CD4-positive, alpha-beta T cell treated with Interleukin-6 for 4 hours (primary cell): ENCODE measurements around the gene ABHD11.
A peak's percentile ranks its signal among the peaks of the same experiment; 100 is the strongest.
"Not testable (repeated sequence)": the region's sequence is repeated elsewhere in the genome, so short reads cannot be mapped to it uniquely, and the experiment has no call there.

Source experiments
- DNase-seq: peaks from one replicate; pipeline ENCODE4 v3.0.0-alpha.2; 2020; ENCODE audit warnings: mixed read lengths

The ABHD11 gene

DNA sequence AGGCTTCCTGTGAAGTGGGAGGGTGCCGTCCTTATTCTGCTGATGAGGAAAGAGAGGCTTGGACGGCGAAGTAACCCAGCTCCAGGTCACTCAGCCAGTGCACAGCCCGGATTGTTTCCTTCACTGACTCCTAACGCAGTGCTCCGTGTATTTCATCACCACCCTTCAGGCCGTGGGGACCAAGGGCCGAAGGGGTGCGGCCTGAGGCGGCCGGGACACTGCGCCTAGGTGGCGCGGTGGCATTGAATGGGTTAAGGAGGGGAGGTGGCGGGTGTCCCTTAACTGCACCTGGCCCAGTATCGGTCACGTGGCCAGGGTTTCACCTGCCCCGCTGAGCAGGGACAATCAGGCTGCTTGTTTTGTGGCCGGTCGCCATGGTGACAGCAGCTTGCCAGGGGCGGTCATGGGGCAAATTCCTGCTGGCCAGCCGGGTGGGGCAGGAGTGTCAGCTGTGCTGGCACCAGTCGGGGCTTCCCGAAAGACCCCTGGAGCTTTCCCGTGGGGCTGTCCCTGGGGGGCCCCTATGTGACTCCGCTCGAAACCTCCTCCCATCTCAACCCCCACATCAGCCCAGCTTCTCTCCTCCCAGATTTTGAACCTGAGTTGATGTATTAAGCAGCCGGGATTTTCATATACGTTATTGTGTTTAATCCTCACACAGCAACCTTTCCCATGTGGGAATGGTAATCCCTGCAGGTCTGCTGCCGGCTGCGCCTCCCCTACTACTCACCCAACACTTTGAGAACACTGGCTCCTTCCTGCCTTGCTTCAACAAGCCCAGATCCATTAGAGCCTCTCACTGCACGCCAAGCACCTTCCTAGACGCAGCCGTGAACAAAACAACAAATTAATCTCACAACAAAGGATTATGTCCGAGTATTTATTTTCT is 4.4 kb upstream of the ABHD11 start:
- DNase-seq: no peak

DNA sequence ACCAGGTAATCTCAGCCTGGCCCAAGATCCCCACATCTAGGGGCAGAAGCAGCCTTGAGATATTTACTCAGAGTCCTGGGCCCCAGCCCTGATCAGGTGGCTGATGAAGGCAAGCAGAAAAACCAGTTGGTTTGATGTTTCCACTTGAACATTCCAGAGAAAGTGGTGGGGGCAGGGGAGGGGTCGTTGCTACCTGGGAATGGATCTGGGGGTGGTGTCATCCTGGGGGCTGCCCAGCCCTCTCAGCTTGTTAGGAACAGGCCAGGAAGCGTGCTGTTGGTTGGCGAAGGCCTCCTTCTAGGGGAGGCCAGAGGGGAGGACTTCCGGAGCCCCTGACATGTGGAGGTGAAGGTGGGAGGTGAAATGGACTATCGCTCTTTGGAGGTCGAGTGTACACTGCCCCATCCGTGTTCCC is 3.7 kb upstream of the ABHD11 start:
- DNase-seq: no peak

GRCh38 chr7:73741600-73741999 is 3.0 kb upstream of the ABHD11 start:
- no peak for DNase-seq

GRCh38 chr7:73740771-73741170 is 2.2 kb upstream of the ABHD11 start:
- DNase-seq: no peak

GRCh38 chr7:73740212-73740611 is 1.6 kb upstream of the ABHD11 start:
- no peak for DNase-seq

GRCh38 chr7:73739387-73739767 is 775 bp upstream of the ABHD11 start:
- no peak for DNase-seq

DNA sequence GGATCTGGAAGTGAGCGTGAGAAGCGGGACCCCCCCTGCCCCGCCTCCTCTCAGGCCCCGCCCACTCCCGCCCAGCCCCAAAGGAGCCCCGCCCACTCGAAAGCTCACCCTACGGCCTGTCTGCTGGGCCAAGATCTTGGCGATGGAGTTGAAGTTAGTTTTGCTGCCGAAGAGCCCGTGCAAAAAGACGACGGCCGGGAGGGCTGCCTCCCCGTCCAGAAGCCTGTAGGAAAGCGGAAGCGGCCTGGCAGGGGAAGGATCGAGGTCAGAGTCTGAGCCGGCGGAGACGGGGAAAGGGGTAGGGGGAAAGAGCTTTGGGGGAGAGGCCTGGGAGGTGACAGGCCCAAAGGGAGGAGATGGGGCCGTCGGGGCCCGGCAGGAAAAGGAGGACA is 386 bp downstream of the ABHD11 start:
- DNase-seq: peak; percentile 76

DNA sequence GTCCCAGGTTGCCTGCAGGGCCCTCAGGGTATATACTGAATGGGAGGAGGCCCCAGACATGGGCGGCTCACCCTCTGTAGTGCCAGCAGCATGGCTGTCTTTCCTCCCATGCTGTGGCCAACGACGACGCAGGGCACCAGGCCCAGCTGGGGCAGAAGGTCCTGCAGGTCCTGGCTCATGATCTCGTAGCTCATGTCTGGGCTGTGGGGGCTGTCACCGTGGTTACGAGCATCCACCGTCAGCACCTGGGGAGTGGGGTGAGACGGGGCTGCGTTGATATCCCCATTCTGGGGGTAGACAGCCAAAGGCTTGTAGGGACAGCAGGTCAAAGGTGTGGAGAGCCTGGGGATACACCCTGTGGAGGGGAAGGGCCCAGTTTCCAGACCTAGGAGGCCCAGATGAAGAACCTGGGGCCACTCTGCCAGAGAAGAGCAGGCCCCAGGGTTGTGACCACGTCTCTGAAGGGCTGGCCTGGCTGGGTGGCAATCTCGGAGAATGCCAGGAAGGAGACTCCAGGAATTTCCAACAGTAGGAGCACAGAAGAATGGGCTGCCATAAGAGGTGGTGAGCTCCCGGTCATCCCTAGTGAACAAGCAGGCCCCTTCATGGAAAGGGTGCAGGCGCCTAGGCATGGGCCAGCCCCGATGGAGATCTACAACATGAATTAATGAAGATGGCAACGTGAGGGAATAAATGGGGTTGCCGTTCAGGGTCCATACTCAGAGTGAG is 947 bp downstream of the ABHD11 start:
- no peak for DNase-seq

DNA sequence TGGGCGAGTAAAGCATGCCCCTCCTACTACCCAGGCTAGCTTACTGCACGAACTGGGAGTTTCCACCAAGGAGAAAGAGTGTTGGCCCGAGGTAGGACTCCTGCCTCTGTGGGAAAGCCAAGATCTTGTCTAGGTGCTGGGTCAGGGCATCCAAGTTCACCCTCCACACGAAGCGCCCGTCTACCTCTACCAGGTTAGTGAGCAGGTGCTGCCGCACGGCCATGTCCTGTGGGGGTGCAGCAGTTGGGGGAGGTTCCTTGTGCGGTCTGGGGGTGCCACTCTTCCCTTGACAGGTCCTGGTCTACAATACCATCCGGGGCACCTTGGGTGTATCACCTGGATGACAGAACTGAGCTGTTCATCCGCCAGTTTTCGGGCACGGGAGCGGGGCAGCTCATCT is 1.7 kb downstream of the ABHD11 start:
- DNase-seq: no peak

DNA sequence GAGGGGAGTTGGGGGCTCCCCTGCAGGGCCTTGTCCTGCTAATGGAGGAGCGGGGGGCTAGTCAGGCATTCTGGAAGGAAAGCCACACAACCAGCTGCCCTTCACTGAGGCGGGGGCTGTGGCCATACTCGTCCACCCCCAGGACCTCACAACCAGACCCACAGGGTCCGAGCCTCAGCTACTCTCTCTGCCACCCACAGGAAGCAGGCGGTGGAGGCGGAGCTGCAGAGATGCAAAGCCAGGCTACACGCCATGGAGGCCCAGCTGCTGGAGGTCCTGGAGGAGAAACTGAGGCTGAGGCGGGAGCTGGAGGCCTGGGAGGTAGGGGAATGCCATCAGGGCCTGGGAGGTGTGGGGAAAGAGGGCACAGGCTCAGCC is 3.1 kb downstream of the ABHD11 start:
- no peak for DNase-seq

GRCh38 chr7:73734619-73735527 is 3.7 kb downstream of the ABHD11 start:
- peak; percentile 87 for DNase-seq

DNA sequence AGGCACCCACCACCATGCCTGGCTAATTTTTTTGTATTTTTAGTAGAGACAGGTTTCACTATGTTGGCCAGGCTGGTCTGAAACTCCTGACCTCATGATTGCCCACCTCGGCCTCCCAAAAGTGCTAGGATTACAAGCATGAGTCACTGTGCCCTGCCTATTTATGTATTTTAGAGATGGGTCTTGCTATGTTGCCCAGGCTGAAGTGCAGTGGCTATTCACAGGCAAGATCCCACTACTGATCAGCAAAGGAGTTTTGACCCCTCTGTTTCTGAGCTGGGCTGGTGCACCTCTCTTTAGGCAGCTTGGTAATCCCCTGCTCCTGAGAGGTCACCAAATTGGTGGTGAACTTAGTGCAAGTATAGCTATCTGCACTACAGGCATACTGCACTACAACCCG is 6.2 kb downstream of the ABHD11 start:
- DNase-seq: no peak

DNA sequence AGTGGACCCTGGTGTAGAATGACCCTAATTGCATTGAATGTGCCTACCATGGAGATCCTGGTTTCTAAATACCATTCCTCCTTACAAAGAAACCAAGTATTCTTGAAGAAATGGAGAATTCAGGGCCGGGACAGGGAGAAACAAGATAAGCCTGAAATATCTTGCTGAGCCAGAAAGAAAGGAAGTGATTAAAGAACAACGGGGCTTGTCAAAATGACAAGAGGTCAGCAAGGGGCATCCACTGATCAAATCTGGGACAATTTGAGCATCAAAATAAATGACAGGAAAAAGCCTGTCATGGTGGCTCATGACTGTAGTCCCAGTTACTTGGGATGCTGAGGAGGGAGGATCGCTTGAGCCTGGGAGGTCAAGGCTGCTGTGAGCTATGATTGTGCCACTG is 8.1 kb downstream of the ABHD11 start:
- no peak for DNase-seq

GRCh38 chr7:73728551-73728950 is 10.1 kb downstream of the ABHD11 start:
- no peak for DNase-seq

GRCh38 chr7:73727952-73728351 is 10.7 kb downstream of the ABHD11 start:
- no peak for DNase-seq

- no peak for DNase-seq
These were observed 12.5 kb downstream of the ABHD11 start for GRCh38 chr7:73726083-73726466.

- no peak for DNase-seq
These were observed 14.8 kb downstream of the ABHD11 start for GRCh38 chr7:73723813-73724212.

DNA sequence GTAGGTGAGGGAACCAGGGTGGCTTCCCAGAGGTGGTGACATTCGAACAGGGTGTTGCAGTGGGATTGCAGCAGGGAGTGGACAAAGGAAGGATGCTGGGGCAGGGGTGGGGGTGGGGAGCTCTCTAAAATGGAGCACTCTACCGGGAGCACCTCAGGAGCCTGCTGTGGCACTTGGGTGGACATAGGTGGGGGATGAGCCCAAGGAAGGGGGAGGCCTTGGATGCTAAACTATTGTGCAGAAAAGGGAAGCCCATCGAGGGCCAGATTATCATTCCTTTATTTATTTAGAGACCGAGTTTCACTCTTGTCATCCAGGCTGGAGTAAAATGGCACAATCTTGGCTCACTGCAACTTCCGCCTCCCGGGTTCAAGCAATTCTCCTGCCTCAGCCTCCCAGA is 15.8 kb downstream of the ABHD11 start:
- DNase-seq: no peak

DNA sequence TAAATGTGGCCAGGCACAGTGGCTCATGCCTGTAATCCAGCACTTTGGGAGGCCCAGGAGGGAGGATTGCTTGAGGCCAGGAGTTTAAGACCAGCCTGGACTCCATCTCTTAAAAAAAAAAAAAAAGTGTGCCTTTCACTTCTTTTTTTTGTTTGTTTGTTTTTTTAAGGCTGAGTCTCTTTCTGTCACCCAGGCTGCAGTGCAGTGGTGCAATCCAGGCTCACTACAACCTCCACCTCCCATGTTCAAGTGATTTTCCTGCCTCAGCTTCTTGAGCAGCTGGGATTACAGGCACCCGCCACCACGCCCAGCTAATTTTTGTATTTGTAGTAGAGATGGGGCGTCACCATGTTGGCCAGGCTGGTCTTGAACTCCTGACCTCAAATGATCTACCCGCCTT is 16.4 kb downstream of the ABHD11 start:
- not testable (repeated sequence) for DNase-seq

DNA sequence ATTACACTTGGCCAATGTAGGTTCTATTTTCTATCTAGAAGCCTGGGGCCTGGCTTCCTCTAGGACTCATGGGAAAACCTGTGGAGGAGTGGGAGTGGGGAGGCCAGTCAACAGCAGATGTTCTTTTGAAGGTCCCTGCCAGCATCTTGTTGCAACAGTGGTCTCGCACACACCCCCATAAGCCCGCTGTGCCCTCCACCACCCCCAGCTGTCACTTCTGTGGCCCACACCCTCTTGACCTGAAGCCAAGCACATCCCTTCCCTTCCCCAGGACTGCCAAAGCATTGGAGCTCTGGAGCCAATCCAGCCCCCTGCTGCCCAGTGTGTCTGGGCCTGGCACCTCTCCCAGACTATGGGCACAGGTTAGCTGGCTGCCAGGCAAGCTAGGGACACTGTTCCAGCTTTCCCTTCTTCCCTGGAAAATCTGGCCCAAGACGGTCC is 17.2 kb downstream of the ABHD11 start:
- no peak for DNase-seq

GRCh38 chr7:73720443-73720842 is 18.2 kb downstream of the ABHD11 start:
- DNase-seq: not testable (repeated sequence)

- no peak for DNase-seq
These were observed 18.8 kb downstream of the ABHD11 start for GRCh38 chr7:73719806-73720169.
